ENCODE data around the gene DMBX1. TPM values are rescaled to one million over a fixed set of nuclear protein-coding genes. Genes with fewer than 3 reads are reported as not detected.

Gene DMBX1
- total RNA-seq, 3 donors from 2014 or later: not detected

GRCh38 chr1:46497665-46498064 lies 8.0 kb downstream of the DMBX1 start:
- H3K27me3 ChIP-seq: peaks cover 0 to 27% of the 10 kb centered on the region in 2 donors

DNA sequence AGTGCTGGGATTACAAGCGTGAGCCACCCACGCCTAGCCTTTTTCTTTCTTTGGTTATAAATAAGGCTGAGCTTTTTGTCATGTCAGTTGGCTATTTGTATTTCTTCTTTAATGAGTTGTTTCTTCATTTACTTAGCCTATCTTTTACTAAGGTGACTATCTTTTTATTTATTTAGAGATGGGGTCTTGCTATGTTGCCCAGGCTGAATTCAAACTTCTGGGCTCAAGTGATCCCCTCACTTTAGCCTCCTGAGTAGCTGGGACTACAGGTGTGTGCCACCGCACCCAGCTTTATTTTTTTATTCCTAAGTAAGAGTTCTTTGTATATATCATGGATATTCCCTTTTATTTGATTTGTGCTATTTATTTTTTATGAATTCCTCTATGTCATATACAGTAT lies 11.9 kb downstream of the DMBX1 start:
- intact Hi-C loops (cut with DNase I; ENCODE audit: low total_unique reads): no loop called here
- DNase-seq (ENCODE audit: low spot score in 2 of 2): no peak
- Histone ChIP-seq H3K27ac (no peak overlapping the region), H3K4me1 (no peaks in the 10 kb centered on the region), H3K9me3 (no peaks in the 10 kb centered on the region), H3K27me3 (no peaks in the 10 kb centered on the region), H3K36me3 (no peaks in the 10 kb centered on the region), H3K4me3 (no peak overlapping the region)
- no peak for TF ChIP-seq POLR2A (IDR thresholded peaks at IDR 0.05)
- TF ChIP-seq CTCF (IDR thresholded peaks at IDR 0.05): no peak
- TF ChIP-seq POLR2AphosphoS5 (IDR thresholded peaks at IDR 0.05): no peak

More at GRCh38 chr1:46497665-46498064, 8.0 kb downstream of the DMBX1 start:
- TF ChIP-seq POLR2AphosphoS5 (IDR thresholded peaks at IDR 0.05) (no peak), CTCF (IDR thresholded peaks at IDR 0.05) (no peak), POLR2A (IDR thresholded peaks at IDR 0.05) (no peak)
- Histone ChIP-seq H3K27ac (no peak overlapping the region), H3K36me3 (no peaks in the 10 kb centered on the region), H3K9me3 (no peaks in the 10 kb centered on the region), H3K4me1 (no peaks in the 10 kb centered on the region), H3K4me3 (no peak overlapping the region)
- DNase-seq (ENCODE audit: low spot score in 2 of 2): no peak
- intact Hi-C loops (cut with DNase I; ENCODE audit: low total_unique reads): no loop called here

GRCh38 chr1:46503421-46503820 lies 13.8 kb downstream of the DMBX1 start:
- intact Hi-C loops (cut with DNase I; ENCODE audit: low total_unique reads): no loop called here
- DNase-seq (ENCODE audit: low spot score in 2 of 2): no peak
- Histone ChIP-seq H3K36me3 (no peaks in the 10 kb centered on the region), H3K9me3 (no peaks in the 10 kb centered on the region), H3K27ac (no peak overlapping the region), H3K27me3 (no peaks in the 10 kb centered on the region), H3K4me1 (no peaks in the 10 kb centered on the region), H3K4me3 (no peak overlapping the region)
- no peak for TF ChIP-seq POLR2A (IDR thresholded peaks at IDR 0.05)
- TF ChIP-seq CTCF (IDR thresholded peaks at IDR 0.05): no peak
- no peak for TF ChIP-seq POLR2AphosphoS5 (IDR thresholded peaks at IDR 0.05)

DNA sequence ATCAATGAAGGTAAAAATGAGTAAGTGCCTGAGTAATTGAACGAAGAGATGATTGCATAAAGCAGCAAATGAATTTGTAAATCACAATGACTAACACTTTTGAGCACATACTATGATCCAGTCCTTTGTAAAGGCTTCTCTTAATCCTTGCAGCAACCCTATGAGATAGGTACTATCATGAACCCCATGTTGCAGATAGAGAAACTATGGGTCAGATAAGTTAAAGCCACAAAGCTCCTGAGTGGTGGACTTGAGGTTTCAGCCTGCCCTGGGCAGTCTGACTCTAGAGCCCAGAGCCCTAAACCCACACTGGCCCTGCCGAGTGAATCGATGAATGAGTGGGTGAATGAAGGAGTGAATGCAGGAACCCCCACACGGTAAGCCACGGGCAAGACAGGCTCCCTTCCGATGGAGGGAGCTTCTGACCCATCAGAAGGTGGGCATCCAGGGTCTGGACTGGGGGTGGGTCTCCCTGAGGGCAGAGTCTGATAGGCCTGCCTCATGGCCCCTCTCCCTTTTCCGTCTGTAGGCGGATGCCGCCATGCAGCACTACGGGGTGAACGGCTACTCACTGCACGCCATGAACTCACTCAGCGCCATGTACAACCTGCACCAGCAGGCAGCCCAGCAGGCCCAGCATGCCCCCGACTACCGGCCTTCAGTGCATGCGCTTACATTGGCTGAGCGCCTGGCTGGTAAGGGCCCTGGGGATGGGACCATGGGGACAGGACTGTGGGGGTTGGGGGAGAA lies 17.0 kb downstream of the DMBX1 start:
- Histone ChIP-seq H3K4me1 (no peaks in the 10 kb centered on the region), H3K27ac (no peak overlapping the region), H3K4me3 (no peak overlapping the region), H3K9me3 (no peaks in the 10 kb centered on the region), H3K36me3 (no peaks in the 10 kb centered on the region), H3K27me3 (no peaks in the 10 kb centered on the region)
- no peak for DNase-seq (ENCODE audit: low spot score in 2 of 2)
- no peak for TF ChIP-seq POLR2AphosphoS5 (IDR thresholded peaks at IDR 0.05)
- no peak for TF ChIP-seq CTCF (IDR thresholded peaks at IDR 0.05)
- no peak for TF ChIP-seq POLR2A (IDR thresholded peaks at IDR 0.05)
- intact Hi-C loops (cut with DNase I; ENCODE audit: low total_unique reads): no loop called here

GRCh38 chr1:46508757-46509156 lies 19.1 kb downstream of the DMBX1 start:
- Histone ChIP-seq H3K9me3 (no peaks in the 10 kb centered on the region), H3K27me3 (no peaks in the 10 kb centered on the region), H3K4me3 (no peak overlapping the region), H3K27ac (no peak overlapping the region), H3K4me1 (no peaks in the 10 kb centered on the region), H3K36me3 (no peaks in the 10 kb centered on the region)
- no peak for DNase-seq (ENCODE audit: low spot score in 2 of 2)
- intact Hi-C loops (cut with DNase I; ENCODE audit: low total_unique reads): no loop called here
- no peak for TF ChIP-seq POLR2A (IDR thresholded peaks at IDR 0.05)
- no peak for TF ChIP-seq CTCF (IDR thresholded peaks at IDR 0.05)
- no peak for TF ChIP-seq POLR2AphosphoS5 (IDR thresholded peaks at IDR 0.05)
